AG04449 (cell line): ENCODE measurements around the gene PALLD.

Experiments used
- CTCF ChIA-PET: fragments of 350-600 bp; formaldehyde crosslinking; extraction: SDS; loops from one replicate; lab custom pipeline; 2021; ENCODE audit warnings: antibody characterized with exemption; lab: Yijun Ruan, JAX
- POLR2A ChIA-PET: fragments of 400-600, 350-600 bp; formaldehyde crosslinking; extraction: SDS; loops from one replicate; lab custom pipeline; 2020; ENCODE audit warnings: antibody characterized with exemption, inconsistent platforms; lab: Yijun Ruan, JAX
- DNase-seq: peaks from one replicate; pipeline ENCODE4 v3.0.0-alpha.2; 2010; ENCODE audit warnings: low read depth, low spot score
- H3K4me3 ChIP-seq: 2 replicates; pipeline ENCODE4 v1.5.1; 2011; ENCODE audit warnings: low read depth, mild to moderate bottlenecking, control low read depth, low read length
- TF ChIP-seq, protein P1 (sequence below): IDR thresholded peaks from one replicate; pipeline ENCODE4 v1.5.1; 2011; ENCODE audit warnings: mild to moderate bottlenecking, moderate library complexity, low read length, control low read depth, inconsistent platforms; ENCODE audit not compliant: insufficient read depth; ENCODE audit errors: missing control alignments

PALLD gene

GRCh38 chr4:168860827-168861226 is 364.0 kb downstream of the PALLD start:
- ChIA-PET CTCF (interaction anchor here (1.0 kb wide), 1 partner anchor 150 kb away, joined by 5 read pairs; no protein-coding TSS in a partner anchor), POLR2A (no interaction called here)
- no peak for DNase-seq
- TF ChIP-seq, protein P1, sequence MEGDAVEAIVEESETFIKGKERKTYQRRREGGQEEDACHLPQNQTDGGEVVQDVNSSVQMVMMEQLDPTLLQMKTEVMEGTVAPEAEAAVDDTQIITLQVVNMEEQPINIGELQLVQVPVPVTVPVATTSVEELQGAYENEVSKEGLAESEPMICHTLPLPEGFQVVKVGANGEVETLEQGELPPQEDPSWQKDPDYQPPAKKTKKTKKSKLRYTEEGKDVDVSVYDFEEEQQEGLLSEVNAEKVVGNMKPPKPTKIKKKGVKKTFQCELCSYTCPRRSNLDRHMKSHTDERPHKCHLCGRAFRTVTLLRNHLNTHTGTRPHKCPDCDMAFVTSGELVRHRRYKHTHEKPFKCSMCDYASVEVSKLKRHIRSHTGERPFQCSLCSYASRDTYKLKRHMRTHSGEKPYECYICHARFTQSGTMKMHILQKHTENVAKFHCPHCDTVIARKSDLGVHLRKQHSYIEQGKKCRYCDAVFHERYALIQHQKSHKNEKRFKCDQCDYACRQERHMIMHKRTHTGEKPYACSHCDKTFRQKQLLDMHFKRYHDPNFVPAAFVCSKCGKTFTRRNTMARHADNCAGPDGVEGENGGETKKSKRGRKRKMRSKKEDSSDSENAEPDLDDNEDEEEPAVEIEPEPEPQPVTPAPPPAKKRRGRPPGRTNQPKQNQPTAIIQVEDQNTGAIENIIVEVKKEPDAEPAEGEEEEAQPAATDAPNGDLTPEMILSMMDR = no peak
- H3K4me3 ChIP-seq = no peak overlapping the region

DNA sequence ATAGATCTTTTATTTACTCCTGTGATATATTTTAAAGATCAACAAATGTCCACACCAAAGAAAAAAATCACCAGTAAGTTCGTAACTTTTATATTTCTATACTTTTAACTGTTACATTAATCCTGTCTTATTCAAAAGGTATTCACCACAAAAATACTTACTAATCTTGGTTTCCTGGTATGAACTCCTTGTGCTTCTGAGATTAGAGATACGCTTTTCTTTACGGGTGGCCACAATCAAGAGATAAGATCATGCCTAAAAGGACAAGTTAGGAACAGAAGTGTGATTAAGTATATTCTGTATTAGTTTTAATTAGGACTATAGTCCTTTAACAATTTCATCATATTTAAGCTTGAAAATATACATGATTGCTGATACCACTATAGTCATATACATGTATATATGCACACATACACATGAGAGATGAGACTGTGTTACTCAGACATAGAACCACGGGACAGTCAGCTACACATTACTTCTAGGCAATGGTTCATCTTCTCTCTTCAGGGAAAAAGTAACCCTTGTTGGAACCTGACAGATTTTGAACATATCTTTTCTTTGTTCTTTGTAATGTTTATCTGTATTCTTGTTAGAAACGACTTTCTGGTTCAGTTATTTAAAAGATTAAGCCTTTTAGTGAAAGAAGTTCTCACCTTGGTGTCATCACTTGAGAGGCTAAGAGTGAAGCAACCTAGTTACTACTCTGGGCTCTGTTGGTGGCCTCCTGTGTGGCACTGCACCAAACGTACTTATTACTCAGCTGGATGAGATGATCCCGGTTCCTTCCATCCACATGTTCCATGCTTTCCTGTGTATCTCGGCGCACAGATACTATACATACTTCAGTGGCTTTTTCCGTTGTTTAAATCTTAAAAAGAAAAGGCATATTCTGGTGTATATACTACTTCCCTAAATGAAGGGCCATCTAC is 367.1 kb downstream of the PALLD start:
- no peak for DNase-seq
- ChIA-PET POLR2A (interaction anchor here (0.8 to 1.1 kb wide), 3 partner anchors 14 to 245 kb away, joined by 3 to 4 read pairs (median 3); no protein-coding TSS in a partner anchor), CTCF (interaction anchor here (0.8 to 2.2 kb wide), 7 partner anchors 11 to 247 kb away, joined by 3 to 7 read pairs (median 4); no protein-coding TSS in a partner anchor)
- TF ChIP-seq, protein P1 = no peak
- H3K4me3 ChIP-seq = no peak overlapping the region

DNA sequence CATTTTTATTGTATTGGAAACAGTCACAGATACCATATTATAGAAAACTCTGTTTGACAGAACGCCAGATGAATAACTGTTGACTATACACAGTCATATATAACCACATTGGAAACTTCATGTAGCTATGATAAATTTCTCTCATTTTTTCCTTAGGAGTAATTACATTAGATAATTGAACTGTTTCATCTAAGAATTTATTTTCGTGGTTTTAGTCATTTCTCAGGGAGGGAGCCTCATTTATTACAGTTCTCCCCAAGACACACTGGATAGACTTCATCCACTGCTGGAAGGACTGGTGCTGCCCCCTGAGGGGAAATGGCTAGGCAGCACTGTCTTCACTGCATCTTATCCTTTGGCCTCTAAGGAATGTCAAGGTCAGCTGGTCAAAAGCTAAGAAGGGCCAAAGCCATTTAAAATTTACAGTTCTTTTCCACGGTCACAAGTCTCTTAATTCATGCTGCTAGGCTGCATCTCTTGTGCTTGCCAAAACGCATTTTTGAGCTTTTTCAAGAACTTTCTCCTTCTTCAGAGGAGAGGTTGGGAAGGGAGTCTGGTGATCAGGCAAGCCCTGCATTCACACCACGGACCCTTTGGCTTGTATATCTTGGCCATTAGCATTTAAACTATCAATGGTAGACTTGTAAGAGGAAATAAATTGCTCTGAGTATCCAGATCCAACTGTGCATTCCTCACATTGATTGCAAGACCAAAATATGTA is 368.1 kb downstream of the PALLD start:
- ChIA-PET POLR2A (interaction anchor here (0.7 to 1.4 kb wide), 4 partner anchors 9 to 246 kb away, joined by 3 to 4 read pairs (median 3); no protein-coding TSS in a partner anchor), CTCF (interaction anchor here (0.8 to 2.2 kb wide), 10 partner anchors 10 to 248 kb away, joined by 3 to 7 read pairs (median 3); no protein-coding TSS in a partner anchor)
- TF ChIP-seq, protein P1 = peak; percentile 57
- H3K4me3 ChIP-seq = no peak overlapping the region
- DNase-seq = peak; percentile 59

DNA sequence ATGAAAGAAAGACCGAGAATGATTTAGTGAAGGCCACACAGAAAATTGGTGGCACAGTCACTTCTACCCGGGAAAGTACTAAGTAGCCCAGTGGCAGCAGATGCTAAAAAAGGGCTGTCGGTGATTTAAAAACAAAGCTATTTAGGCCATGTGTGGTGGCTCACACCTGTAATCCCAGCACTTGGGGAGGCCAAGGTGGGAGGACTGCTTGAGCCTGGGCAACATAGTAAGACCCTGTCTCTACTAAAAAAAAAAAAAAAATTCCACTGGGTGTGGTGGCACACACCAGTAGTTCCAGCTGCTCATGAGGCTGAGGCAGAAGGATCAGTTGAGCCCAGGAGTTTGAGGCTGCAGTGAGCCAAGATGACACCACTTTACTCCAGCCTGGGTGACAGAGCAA is 369.0 kb downstream of the PALLD start:
- DNase-seq = no peak
- POLR2A ChIA-PET = interaction anchor here (1.4 kb wide), 1 partner anchor 34 kb away, joined by 4 read pairs; no protein-coding TSS in a partner anchor
- no peak overlapping the region for H3K4me3 ChIP-seq
- TF ChIP-seq, protein P1 = no peak
- CTCF ChIA-PET = interaction anchor here (1.5 kb wide), 1 partner anchor 140 kb away, joined by 3 read pairs; no protein-coding TSS in a partner anchor

GRCh38 chr4:168866635-168867034 is 369.8 kb downstream of the PALLD start:
- ChIA-PET POLR2A (no interaction called here), CTCF (interaction anchor here (0.8 kb wide), 1 partner anchor 55 kb away, joined by 3 read pairs; no protein-coding TSS in a partner anchor)
- DNase-seq = no peak
- TF ChIP-seq, protein P1 = no peak
- H3K4me3 ChIP-seq = no peak overlapping the region

DNA sequence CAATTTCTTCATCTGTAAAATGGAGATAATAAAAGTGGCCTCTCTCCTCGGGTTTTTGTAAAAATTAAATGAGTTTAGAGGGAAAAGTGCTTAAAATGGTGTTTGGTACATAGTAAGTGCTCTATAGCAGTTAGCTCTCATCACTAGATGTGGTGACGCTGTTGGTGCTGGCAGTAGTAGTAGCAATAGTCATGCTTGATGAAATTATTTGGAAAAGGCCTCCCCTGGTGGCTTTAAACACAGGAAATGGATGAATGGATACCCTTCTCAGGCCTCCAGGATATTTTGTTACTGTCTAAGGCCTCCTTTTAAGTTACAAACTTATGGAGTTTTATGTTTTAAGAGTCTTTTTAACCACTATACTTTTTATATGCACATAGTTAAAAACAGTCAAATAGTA is 370.3 kb downstream of the PALLD start:
- TF ChIP-seq, protein P1 = no peak
- no peak overlapping the region for H3K4me3 ChIP-seq
- ChIA-PET POLR2A (no interaction called here), CTCF (interaction anchor here (0.8 kb wide), 1 partner anchor 54 kb away, joined by 3 read pairs; no protein-coding TSS in a partner anchor)
- no peak for DNase-seq
